H9 (cell line): ENCODE measurements around the gene NCDN. TPM values are rescaled to one million over a fixed set of nuclear protein-coding genes. Genes with fewer than 3 reads are reported as not detected.

Source experiments
- DNase-seq: peaks from one replicate; pipeline ENCODE4 v3.0.0-alpha.2; 2017
- H2AFZ ChIP-seq: one replicate; pipeline ENCODE4 v1.6.1; 2013; ENCODE audit warnings: mild to moderate bottlenecking, low read length, control low read depth, moderate library complexity
- H2AK5ac ChIP-seq: 2 replicates; pipeline ENCODE4 v1.6.1; 2013; ENCODE audit warnings: low read length, control low read depth, mixed read lengths; ENCODE audit not compliant: insufficient read length
- H2BK120ac ChIP-seq: one replicate; pipeline ENCODE4 v1.6.1; 2013; ENCODE audit warnings: low read depth, mild to moderate bottlenecking, low read length, control low read depth, inconsistent platforms; ENCODE audit not compliant: poor library complexity, severe bottlenecking
- H2BK12ac ChIP-seq: 2 replicates; pipeline ENCODE4 v1.6.1; 2013; ENCODE audit warnings: low read length, control low read depth, mixed read lengths, low read depth; ENCODE audit not compliant: insufficient read length
- H2BK15ac ChIP-seq: 2 replicates; pipeline ENCODE4 v1.6.1; 2013; ENCODE audit warnings: low read depth, low read length, control low read depth
- H2BK20ac ChIP-seq: one replicate; pipeline ENCODE4 v1.6.1; 2013; ENCODE audit warnings: low read depth, mild to moderate bottlenecking, low read length, control low read depth, inconsistent platforms; ENCODE audit not compliant: poor library complexity, severe bottlenecking
- H2BK5ac ChIP-seq: 2 replicates; pipeline ENCODE4 v1.6.1; 2013; ENCODE audit warnings: low read length, control low read depth, mixed read lengths; ENCODE audit not compliant: insufficient read length
- H3K14ac ChIP-seq: 2 replicates; pipeline ENCODE4 v1.6.1; 2013; ENCODE audit warnings: low read length, control low read depth; ENCODE audit not compliant: insufficient read depth
- H3K18ac ChIP-seq: 2 replicates; pipeline ENCODE4 v1.6.1; 2013; ENCODE audit warnings: low read depth, mild to moderate bottlenecking, mixed read lengths, low read length, control low read depth; ENCODE audit not compliant: insufficient read length
- H3K23ac ChIP-seq: 2 replicates; pipeline ENCODE4 v1.6.1; 2013; ENCODE audit warnings: low read length, control low read depth, mixed read lengths, low read depth; ENCODE audit not compliant: insufficient read length
- H3K23me2 ChIP-seq: 2 replicates; pipeline ENCODE4 v1.6.1; 2013; ENCODE audit warnings: low read depth, mild to moderate bottlenecking, mixed read lengths, low read length, control low read depth; ENCODE audit not compliant: insufficient read length, poor library complexity, severe bottlenecking
- H3K27ac ChIP-seq: 2 replicates; pipeline ENCODE4 v1.5.1; 2013; ENCODE audit warnings: low read length, control low read depth, mixed read lengths, low read depth; ENCODE audit not compliant: insufficient read length
- H3K27me3 ChIP-seq: 2 replicates; pipeline ENCODE4 v1.6.1; 2013; ENCODE audit warnings: low read length, control low read depth, inconsistent platforms; ENCODE audit not compliant: insufficient read depth
- H3K4ac ChIP-seq: 2 replicates; pipeline ENCODE4 v1.6.1; 2013; ENCODE audit warnings: low read depth, mild to moderate bottlenecking, control low read depth, inconsistent platforms, low read length, moderate library complexity
- H3K4me1 ChIP-seq: 2 replicates; pipeline ENCODE4 v1.6.1; 2013; ENCODE audit warnings: low read length, control low read depth, inconsistent platforms; ENCODE audit not compliant: insufficient read depth
- H3K4me2 ChIP-seq: 2 replicates; pipeline ENCODE4 v1.6.1; 2013; ENCODE audit warnings: low read length, control low read depth, mixed read lengths; ENCODE audit not compliant: insufficient read length, insufficient read depth
- H3K56ac ChIP-seq: 2 replicates; pipeline ENCODE4 v1.6.1; 2013; ENCODE audit warnings: low read depth, mild to moderate bottlenecking, mixed read lengths, low read length, control low read depth; ENCODE audit not compliant: insufficient read length
- H3K79me1 ChIP-seq: 2 replicates; pipeline ENCODE4 v1.6.1; 2013; ENCODE audit warnings: low read depth, mild to moderate bottlenecking, moderate library complexity, low read length, control low read depth, inconsistent platforms; ENCODE audit not compliant: insufficient read depth, poor library complexity, severe bottlenecking
- H3K79me2 ChIP-seq: 2 replicates; pipeline ENCODE4 v1.6.1; 2013; ENCODE audit warnings: low read length, control low read depth, inconsistent platforms; ENCODE audit not compliant: insufficient read depth
- H3K9ac ChIP-seq: 2 replicates; pipeline ENCODE4 v1.6.1; 2013; ENCODE audit warnings: low read length, control low read depth, mixed read lengths; ENCODE audit not compliant: insufficient read length; ENCODE audit errors: extremely low read depth
- H3K9me3 ChIP-seq: one replicate; pipeline ENCODE4 v1.6.1; 2013; ENCODE audit warnings: low read depth, low read length, inconsistent platforms; ENCODE audit not compliant: control insufficient read depth
- H3T11ph ChIP-seq: one replicate; pipeline ENCODE4 v1.6.1; 2013; ENCODE audit warnings: mild to moderate bottlenecking, low read length, control low read depth, inconsistent platforms
- H4K20me1 ChIP-seq: one replicate; pipeline ENCODE4 v1.6.1; 2013; ENCODE audit not compliant: control insufficient read depth, insufficient read length, insufficient read depth
- H4K5ac ChIP-seq: 2 replicates; pipeline ENCODE4 v1.6.1; 2013; ENCODE audit warnings: low read depth, mild to moderate bottlenecking, mixed read lengths, low read length, control low read depth; ENCODE audit not compliant: insufficient read length
- H4K8ac ChIP-seq: replicated peaks from 2 replicates; pipeline ENCODE4 v1.6.1; 2013; ENCODE audit warnings: low read length, control low read depth, mixed read lengths, low read depth; ENCODE audit not compliant: insufficient read length
- H4K91ac ChIP-seq: 2 replicates; pipeline ENCODE4 v1.6.1; 2013; ENCODE audit warnings: low read depth, mild to moderate bottlenecking, moderate library complexity, mixed read lengths, low read length, control low read depth; ENCODE audit not compliant: insufficient read length
- H3K27ac Mint-ChIP-seq, 3 experiments: 2 replicates in 2 of 3; 3 replicates in 1 of 3; pipeline ENCODE4 v1.8.0; 2020 to 2021; ENCODE audit warnings: mixed read lengths in 3 of 3, mild to moderate bottlenecking in 1 of 3, moderate library complexity in 1 of 3
- H3K27me3 Mint-ChIP-seq: 2 replicates; pipeline ENCODE4 v1.8.0; 2021; ENCODE audit warnings: low read depth, mild to moderate bottlenecking, moderate library complexity, mixed read lengths
- H3K36me3 Mint-ChIP-seq, 3 experiments: 2 replicates in 2 of 3; 3 replicates in 1 of 3; pipeline ENCODE4 v1.8.0; 2020 to 2021; ENCODE audit warnings: low read depth in 3 of 3, mixed read lengths in 3 of 3; ENCODE audit not compliant: insufficient read depth in 1 of 3
- H3K4me1 Mint-ChIP-seq, 2 experiments: 2 replicates each; pipeline ENCODE4 v1.8.0; 2020; ENCODE audit warnings: mixed read lengths in 2 of 2
- H3K4me3 Mint-ChIP-seq, 2 experiments: 2 replicates in 1 of 2; 3 replicates in 1 of 2; pipeline ENCODE4 v1.8.0; 2020 to 2021; ENCODE audit warnings: mild to moderate bottlenecking in 2 of 2, mixed read lengths in 2 of 2, moderate library complexity in 1 of 2
- H3K9me3 Mint-ChIP-seq, 2 experiments: 2 replicates in 1 of 2; 3 replicates in 1 of 2; pipeline ENCODE4 v1.8.0; 2020; ENCODE audit warnings: mild to moderate bottlenecking in 2 of 2, mixed read lengths in 2 of 2, moderate library complexity in 1 of 2
- CTCF ChIP-seq: fragments of 200-600 bp; sonication (generic); conservative IDR thresholded peaks from 3 replicates; pipeline ENCODE4 v1.8.0; 2021; ENCODE audit warnings: antibody characterized with exemption, mild to moderate bottlenecking
- total RNA-seq: library from RNA; stranded (reverse); gene quantifications from 2 replicates; pipeline ENCODE4 v1.2.1, GENCODE V29; 2021

NCDN gene
- total RNA-seq, 1 experiment from 2014 or later: 44.2 TPM

DNA sequence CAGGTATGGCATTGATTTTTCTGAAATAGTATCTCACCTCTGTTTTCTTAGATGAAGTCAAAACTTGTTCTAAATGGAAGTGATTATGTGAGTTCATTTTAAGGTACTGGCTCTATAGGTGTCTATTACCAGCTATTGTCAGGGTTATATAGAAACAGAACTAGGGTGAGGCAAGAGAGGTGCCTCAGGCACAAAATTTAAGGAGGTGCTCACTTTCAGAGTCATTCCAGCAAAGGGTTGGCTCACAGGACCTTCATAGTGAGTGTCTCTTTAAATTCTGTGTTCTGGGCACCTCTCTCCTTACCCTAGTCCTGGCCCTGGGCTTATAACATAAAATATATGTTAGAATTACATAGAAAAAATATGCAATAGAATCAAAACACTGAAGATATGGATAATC is 49.7 kb upstream of the NCDN start:
- Histone ChIP-seq H3K79me1 (peaks cover 9% of the 10 kb centered on the region), H4K8ac (no peak overlapping the region), H3K23me2 (no peaks in the 10 kb centered on the region), H2BK15ac (no peak overlapping the region), H4K91ac (no peak overlapping the region), H3K27ac (no peak overlapping the region), H2AK5ac (no peak overlapping the region), H3K79me2 (no peaks in the 10 kb centered on the region), H3K18ac (no peak overlapping the region), H4K20me1 (no peaks in the 10 kb centered on the region), H2AFZ (no peak overlapping the region), H3K14ac (no peak overlapping the region), H2BK5ac (no peak overlapping the region), H2BK20ac (no peak overlapping the region), H3K4ac (no peak overlapping the region), H3K4me1 (no peaks in the 10 kb centered on the region; the same call in 1 of the 2 replicates), H2BK120ac (no peak overlapping the region), H3K4me2 (no peak overlapping the region), H4K5ac (no peak overlapping the region), H3K56ac (no peak overlapping the region), H3K9me3 (no peaks in the 10 kb centered on the region), H3K23ac (no peak overlapping the region), H3K27me3 (no peaks in the 10 kb centered on the region), H3K9ac (no peak overlapping the region), H2BK12ac (no peak overlapping the region), H3T11ph (no peak overlapping the region)
- TF ChIP-seq CTCF: no peak
- H3K27ac Mint-ChIP-seq: no peak overlapping the region
- DNase-seq: no peak
- peaks cover 3 to 25% (median 23%) of the 10 kb centered on the region in 3 experiments; a peak in 6 of 7 replicates for H3K36me3 Mint-ChIP-seq
- H3K4me3 Mint-ChIP-seq: no peak overlapping the region
- no peaks in the 10 kb centered on the region for H3K27me3 Mint-ChIP-seq
- no peaks in the 10 kb centered on the region for H3K9me3 Mint-ChIP-seq
- 0 out of 4 replicates have a peak, but pooled peaks cover 0 to 2% of the 10 kb centered on the region in 2 experiments for H3K4me1 Mint-ChIP-seq
